Vagina (tissue), 2 donors: ENCODE data around the gene PLEKHG1. TPM values are rescaled to one million over a fixed set of nuclear protein-coding genes. Genes with fewer than 3 reads are reported as not detected.

Source experiments
- DNase-seq, 2 donors: peaks; one replicate each; pipeline ENCODE4 v3.0.0-alpha.2; 2017; ENCODE audit errors: extremely low spot score in 2 of 2
- H3K27ac ChIP-seq: fragments of 200-600 bp; sonication (generic); one replicate; pipeline ENCODE4 v1.5.1; 2019
- H3K27me3 ChIP-seq: fragments of 200-600 bp; sonication (generic); one replicate; pipeline ENCODE4 v1.5.1; 2019
- H3K36me3 ChIP-seq, 2 donors: fragments of 200-600 bp; sonication (generic); one replicate each; pipeline ENCODE4 v1.5.1; 2017 to 2019
- H3K4me1 ChIP-seq: fragments of 200-600 bp; sonication (generic); one replicate; pipeline ENCODE4 v1.5.1; 2019
- H3K4me3 ChIP-seq, 2 donors: fragments of 200-600 bp; sonication (generic); 1 replicate in 1 of 2; 2 replicates in 1 of 2; pipeline ENCODE4 v1.5.1; 2016 to 2019
- H3K9me3 ChIP-seq: fragments of 200-600 bp; sonication (generic); one replicate; pipeline ENCODE4 v1.5.1; 2019
- POLR2A ChIP-seq, 2 donors: fragments of 450-650 bp; IDR thresholded peaks; one replicate each; pipeline ENCODE4 v1.6.1; 2017; ENCODE audit warnings: antibody characterized with exemption in 2 of 2, mild to moderate bottlenecking in 2 of 2, moderate library complexity in 2 of 2
- POLR2AphosphoS5 ChIP-seq, 2 donors: sonication (generic); formaldehyde crosslinking; IDR thresholded peaks; one replicate each; pipeline ENCODE4 v1.9.0; 2017; ENCODE audit warnings: antibody characterized with exemption in 2 of 2, mild to moderate bottlenecking in 2 of 2, low read depth in 1 of 2; ENCODE audit not compliant: insufficient read depth in 1 of 2
- intact Hi-C: fragments of 100-400 bp; cut with DNase I; formaldehyde crosslinking; loops from one replicate; pipeline ENCODE4 v1.15.1; 2023
- total RNA-seq: library from RNA; depleted of rRNA; stranded (reverse); fragments of >200 nt; gene quantifications from one replicate; pipeline ENCODE4 v1.2.3, GENCODE V29; 2016
- TF ChIP-seq, protein P1 (sequence below), 3 experiments: fragments of 450-650 bp in 2 of 3; fragments of 200-600 bp in 1 of 3; sonication (generic) in 1 of 3; IDR thresholded peaks; one replicate each; pipeline ENCODE4 v1.5.1; 2017 to 2019; ENCODE audit warnings: antibody characterized with exemption in 3 of 3, mild to moderate bottlenecking in 2 of 3, moderate library complexity in 2 of 3

Gene PLEKHG1
- total RNA-seq, 1 donor from 2014 or later: 38.5 TPM

DNA sequence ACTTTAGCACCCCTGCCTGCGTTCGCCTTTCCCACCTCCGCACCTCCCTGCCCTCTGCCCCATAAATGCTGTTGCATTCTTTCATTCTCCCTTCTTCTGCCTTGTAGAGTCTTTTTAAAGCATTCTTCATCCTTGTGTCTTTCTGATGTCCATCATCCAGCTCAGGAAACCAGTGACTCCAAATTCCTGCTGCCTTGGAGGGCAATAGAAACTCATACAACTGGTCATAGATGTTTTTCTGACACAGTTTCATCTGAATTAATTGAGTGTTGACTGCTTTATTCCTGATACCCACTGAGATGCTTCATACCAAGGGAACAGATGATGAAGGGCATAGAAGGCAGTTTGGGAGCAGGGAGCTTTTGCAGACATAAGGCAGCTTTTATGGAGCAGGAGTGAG lies 19.6 kb downstream of the PLEKHG1 start:
- intact Hi-C loops: no loop called here
- H3K27me3 ChIP-seq: no peaks in the 10 kb centered on the region
- no peaks in the 10 kb centered on the region for H3K36me3 ChIP-seq
- no peaks in the 10 kb centered on the region for H3K9me3 ChIP-seq
- no peaks in the 10 kb centered on the region for H3K4me1 ChIP-seq
- H3K4me3 ChIP-seq: no peak overlapping the region
- TF ChIP-seq POLR2AphosphoS5 (IDR thresholded peaks at IDR 0.05; ENCODE audit: insufficient read depth in 1 of 2, low read depth in 1 of 2) (no peak), POLR2A (IDR thresholded peaks at IDR 0.05) (no peak)
- TF ChIP-seq, protein P1, sequence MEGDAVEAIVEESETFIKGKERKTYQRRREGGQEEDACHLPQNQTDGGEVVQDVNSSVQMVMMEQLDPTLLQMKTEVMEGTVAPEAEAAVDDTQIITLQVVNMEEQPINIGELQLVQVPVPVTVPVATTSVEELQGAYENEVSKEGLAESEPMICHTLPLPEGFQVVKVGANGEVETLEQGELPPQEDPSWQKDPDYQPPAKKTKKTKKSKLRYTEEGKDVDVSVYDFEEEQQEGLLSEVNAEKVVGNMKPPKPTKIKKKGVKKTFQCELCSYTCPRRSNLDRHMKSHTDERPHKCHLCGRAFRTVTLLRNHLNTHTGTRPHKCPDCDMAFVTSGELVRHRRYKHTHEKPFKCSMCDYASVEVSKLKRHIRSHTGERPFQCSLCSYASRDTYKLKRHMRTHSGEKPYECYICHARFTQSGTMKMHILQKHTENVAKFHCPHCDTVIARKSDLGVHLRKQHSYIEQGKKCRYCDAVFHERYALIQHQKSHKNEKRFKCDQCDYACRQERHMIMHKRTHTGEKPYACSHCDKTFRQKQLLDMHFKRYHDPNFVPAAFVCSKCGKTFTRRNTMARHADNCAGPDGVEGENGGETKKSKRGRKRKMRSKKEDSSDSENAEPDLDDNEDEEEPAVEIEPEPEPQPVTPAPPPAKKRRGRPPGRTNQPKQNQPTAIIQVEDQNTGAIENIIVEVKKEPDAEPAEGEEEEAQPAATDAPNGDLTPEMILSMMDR (IDR thresholded peaks at IDR 0.05): no peak
- no peak overlapping the region for H3K27ac ChIP-seq
- DNase-seq: no peak

GRCh38 chr6:150620244-150620643 lies 20.6 kb downstream of the PLEKHG1 start:
- H3K27ac ChIP-seq: no peak overlapping the region
- no peaks in the 10 kb centered on the region for H3K9me3 ChIP-seq
- DNase-seq: no peak
- H3K27me3 ChIP-seq: no peaks in the 10 kb centered on the region
- H3K4me3 ChIP-seq: no peak overlapping the region
- H3K36me3 ChIP-seq: no peaks in the 10 kb centered on the region
- TF ChIP-seq, protein P1 (IDR thresholded peaks at IDR 0.05): no peak
- TF ChIP-seq POLR2AphosphoS5 (IDR thresholded peaks at IDR 0.05; ENCODE audit: insufficient read depth in 1 of 2, low read depth in 1 of 2) (no peak), POLR2A (IDR thresholded peaks at IDR 0.05) (no peak)
- H3K4me1 ChIP-seq: no peaks in the 10 kb centered on the region
- intact Hi-C loops: no loop called here

- Histone ChIP-seq H3K36me3 (no peaks in the 10 kb centered on the region), H3K4me1 (no peaks in the 10 kb centered on the region), H3K9me3 (no peaks in the 10 kb centered on the region), H3K4me3 (no peak overlapping the region), H3K27ac (no peak overlapping the region), H3K27me3 (no peaks in the 10 kb centered on the region)
- TF ChIP-seq, protein P1 (IDR thresholded peaks at IDR 0.05): no peak
- TF ChIP-seq POLR2AphosphoS5 (IDR thresholded peaks at IDR 0.05; ENCODE audit: insufficient read depth in 1 of 2, low read depth in 1 of 2): no peak
- TF ChIP-seq POLR2A (IDR thresholded peaks at IDR 0.05): no peak
- intact Hi-C loops: no loop called here
- DNase-seq: no peak
Measured at GRCh38 chr6:150620763-150621162, 21.1 kb downstream of the PLEKHG1 start.

DNA sequence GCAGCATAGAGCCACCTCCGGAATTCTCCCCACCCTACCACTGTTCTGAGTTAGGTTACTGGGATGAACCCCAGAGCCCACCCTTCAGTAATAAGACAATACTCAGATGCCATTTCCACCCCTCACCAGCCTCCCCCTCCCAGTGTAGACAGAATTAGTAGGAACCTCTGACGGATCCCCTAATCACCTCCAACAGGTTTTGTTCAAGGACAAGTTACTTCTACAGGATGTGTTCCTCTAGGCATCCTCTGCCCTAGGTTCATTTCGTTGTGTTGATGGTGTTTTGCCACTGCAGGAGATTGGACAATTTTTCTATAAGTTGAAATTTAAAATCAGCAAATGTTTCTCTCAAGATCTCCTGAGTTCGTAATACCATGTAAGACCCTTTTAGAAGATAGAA lies 22.8 kb downstream of the PLEKHG1 start:
- H3K9me3 ChIP-seq: no peaks in the 10 kb centered on the region
- H3K27ac ChIP-seq: no peak overlapping the region
- H3K36me3 ChIP-seq: no peaks in the 10 kb centered on the region
- H3K4me1 ChIP-seq: no peaks in the 10 kb centered on the region
- no peak overlapping the region for H3K4me3 ChIP-seq
- intact Hi-C loops: no loop called here
- H3K27me3 ChIP-seq: no peaks in the 10 kb centered on the region
- TF ChIP-seq, protein P1 (IDR thresholded peaks at IDR 0.05): no peak
- DNase-seq: no peak

DNA sequence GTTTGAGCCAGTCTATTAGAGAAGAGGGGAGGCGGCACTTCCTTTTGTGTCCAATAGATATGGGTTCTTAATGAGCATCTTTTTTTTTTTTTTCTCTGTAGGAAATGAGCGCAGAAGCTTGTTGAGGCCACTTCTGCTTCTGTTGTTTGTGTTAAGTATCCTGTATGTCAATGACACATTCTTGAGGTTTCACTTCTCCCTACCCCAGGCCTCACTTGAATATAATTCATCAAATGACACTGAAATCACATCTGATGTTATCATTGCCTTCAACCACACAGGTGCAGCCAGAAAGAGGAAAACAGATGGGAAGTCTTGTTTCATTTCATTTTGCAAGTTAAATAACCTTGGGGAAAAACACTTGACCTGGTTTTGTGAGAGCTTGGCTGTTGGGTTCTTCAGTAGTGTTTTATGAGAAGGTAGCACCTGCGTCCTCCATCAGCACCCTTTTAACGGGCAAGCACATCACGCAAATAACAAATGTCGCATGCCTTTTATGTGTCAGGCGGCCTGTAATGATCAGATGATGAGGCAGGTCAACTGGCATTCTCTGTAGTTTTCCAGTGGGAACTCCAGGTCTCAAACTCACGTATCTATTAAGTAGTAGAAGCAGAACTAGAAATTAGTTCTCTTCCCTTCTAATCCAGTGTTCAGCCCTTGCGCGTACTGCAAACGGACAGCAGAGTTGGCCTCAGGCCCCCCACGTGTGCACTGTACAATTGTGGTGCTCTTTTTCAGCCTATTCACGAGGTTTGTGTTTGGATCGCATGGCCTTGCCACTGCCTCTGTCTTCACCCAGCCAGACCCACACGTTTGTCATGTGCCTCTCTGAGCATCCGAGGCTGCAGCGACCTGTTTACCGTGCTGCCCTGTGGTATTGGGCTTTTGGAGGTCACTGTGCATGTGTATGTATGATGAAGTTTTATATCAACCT lies 23.5 kb downstream of the PLEKHG1 start:
- Histone ChIP-seq H3K4me1 (peaks cover 3% of the 10 kb centered on the region), H3K4me3 (no peak overlapping the region), H3K27ac (no peak overlapping the region), H3K36me3 (no peaks in the 10 kb centered on the region), H3K9me3 (no peaks in the 10 kb centered on the region), H3K27me3 (no peaks in the 10 kb centered on the region)
- DNase-seq: no peak
- intact Hi-C loops: no loop called here
- TF ChIP-seq, protein P1 (IDR thresholded peaks at IDR 0.05): no peak
- TF ChIP-seq POLR2AphosphoS5 (IDR thresholded peaks at IDR 0.05; ENCODE audit: insufficient read depth in 1 of 2, low read depth in 1 of 2) (no peak), POLR2A (IDR thresholded peaks at IDR 0.05) (no peak)
